GM21423 (cell line): ENCODE data around the gene PPIA.
"Not testable (repeated sequence)": the region's sequence is repeated elsewhere in the genome, so short reads cannot be mapped to it uniquely, and the experiment has no call there.

Experiments
- ATAC-seq: cut with Tn5 transposase; IDR thresholded peaks from one replicate; pipeline ENCODE4 v1.9.1; 2021; ENCODE audit warnings: mild to moderate bottlenecking, moderate library complexity; ENCODE audit not compliant: unreplicated experiment

Gene PPIA

GRCh38 chr7:44784364-44784763, 12.1 kb upstream of the PPIA start:
- ATAC-seq, result no peak

GRCh38 chr7:44785218-44785617, 11.3 kb upstream of the PPIA start:
- not testable (repeated sequence) for ATAC-seq

- ATAC-seq, result no peak
Measured at GRCh38 chr7:44787041-44787440, 9.4 kb upstream of the PPIA start.

- no peak for ATAC-seq
Measured at GRCh38 chr7:44787762-44788161, 8.7 kb upstream of the PPIA start.

- ATAC-seq, result no peak
Measured at GRCh38 chr7:44789990-44790389, 6.5 kb upstream of the PPIA start.

GRCh38 chr7:44791278-44792219, 4.9 kb upstream of the PPIA start:
- ATAC-seq, result no peak

- ATAC-seq, result no peak
Measured at GRCh38 chr7:44793919-44794318, 2.6 kb upstream of the PPIA start.

GRCh38 chr7:44794331-44794730, 2.1 kb upstream of the PPIA start:
- ATAC-seq, result no peak

GRCh38 chr7:44796034-44796503, 412 bp upstream of the PPIA start:
- peak; percentile 23 for ATAC-seq

GRCh38 chr7:44797329-44798258, 1.1 kb downstream of the PPIA start:
- peak; percentile 43 for ATAC-seq

- ATAC-seq, result no peak
Measured at GRCh38 chr7:44798649-44799305, 2.3 kb downstream of the PPIA start.

- no peak for ATAC-seq
Measured at GRCh38 chr7:44799939-44800338, 3.5 kb downstream of the PPIA start.

GRCh38 chr7:44801890-44802289, 5.4 kb downstream of the PPIA start:
- ATAC-seq, result no peak

GRCh38 chr7:44802418-44803025, 6.0 kb downstream of the PPIA start:
- ATAC-seq, result no peak

GRCh38 chr7:44803828-44804519, 7.5 kb downstream of the PPIA start:
- not testable (repeated sequence) for ATAC-seq

- ATAC-seq, result no peak
Measured at GRCh38 chr7:44805950-44806349, 9.5 kb downstream of the PPIA start.

- no peak for ATAC-seq
Measured at GRCh38 chr7:44808914-44809393, 12.5 kb downstream of the PPIA start.

- ATAC-seq, result no peak
Measured at GRCh38 chr7:44811093-44811492, 14.6 kb downstream of the PPIA start.

GRCh38 chr7:44811571-44811970, 15.1 kb downstream of the PPIA start:
- no peak for ATAC-seq

GRCh38 chr7:44814919-44815318, 18.4 kb downstream of the PPIA start:
- ATAC-seq, result no peak
